GM15510 (cell line): ENCODE measurements around the gene OR4K2.

ENCODE experiments used
- POLR2A ChIP-seq: IDR thresholded peaks from 3 replicates; pipeline ENCODE4 v1.6.1; 2011; ENCODE audit warnings: borderline replicate concordance; ENCODE audit not compliant: insufficient read length; ENCODE audit errors: extremely low read depth

OR4K2 gene

DNA sequence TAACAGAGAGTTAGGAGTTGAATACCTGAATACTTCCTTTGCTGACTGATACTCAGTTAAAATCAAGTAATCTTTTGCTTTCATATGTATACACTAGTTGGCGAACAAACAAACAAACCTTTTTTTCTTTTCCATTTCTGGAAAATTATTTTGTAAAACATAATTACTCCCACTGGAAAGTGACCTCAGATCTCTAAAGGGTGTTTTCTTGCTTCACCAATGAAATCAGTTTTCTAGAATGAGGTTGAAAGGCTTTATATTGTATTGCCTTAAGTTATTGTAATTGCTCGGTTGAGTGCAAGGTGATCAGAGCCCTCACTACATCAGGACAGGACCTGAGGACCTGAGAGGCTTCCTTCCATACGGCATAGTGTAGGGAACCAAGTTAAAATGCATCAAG lies 55.7 kb downstream of the OR4K2 start, which contains the start of gene OR4K1:
OR4K1 (plus strand) TSS at position 301 of the 400 bp plus-strand sequence. CDS start 4,750 bp downstream, outside the sequence.
- no peak for TF ChIP-seq POLR2A
